OCI-LY7 (cell line): ENCODE data around the gene SPACDR. TPM values are rescaled to one million over a fixed set of nuclear protein-coding genes. Genes with fewer than 3 reads are reported as not detected.

Experiments used
- BruUV-seq: library from RNA; stranded (reverse); fragments of 400-500 nt; replicated peaks from 2 replicates; lab custom pipeline; 2021; lab: Mats Ljungman, UMichigan
- CTCF ChIA-PET: fragments of 300-600 bp; sonication (Branson Sonifier 250); formaldehyde crosslinking; loops from one replicate; lab custom pipeline; 2022; ENCODE audit warnings: antibody characterized with exemption; ENCODE audit not compliant: unreplicated experiment; lab: Charles Lee
- POLR2A ChIA-PET: fragments of 300-600 bp; sonication (Branson Sonifier 250); formaldehyde crosslinking; loops from one replicate; lab custom pipeline; 2022; ENCODE audit warnings: antibody characterized with exemption; lab: Charles Lee
- DNase-seq: peaks from one replicate; pipeline ENCODE4 v3.0.0-alpha.2; 2015; ENCODE audit warnings: low spot score
- H2AFZ ChIP-seq: fragments of 200-600 bp; sonication (generic), shearing (Covaris generic); 2 replicates; pipeline ENCODE4 v1.6.1; 2014; ENCODE audit warnings: mild to moderate bottlenecking, antibody characterized with exemption, low read length, moderate library complexity
- H3K27ac ChIP-seq: fragments of 200-600 bp; sonication (generic); 2 replicates; pipeline ENCODE4 v1.5.1; 2014; ENCODE audit warnings: mixed run types, low read depth, mild to moderate bottlenecking, moderate library complexity, low read length, inconsistent platforms; ENCODE audit not compliant: poor library complexity, severe bottlenecking
- H3K36me3 ChIP-seq: fragments of 200-600 bp; sonication (generic); 2 replicates; pipeline ENCODE4 v1.6.1; 2014; ENCODE audit warnings: mild to moderate bottlenecking, antibody characterized with exemption, low read length, moderate library complexity, mixed read lengths; ENCODE audit not compliant: insufficient read depth
- H3K4me1 ChIP-seq: fragments of 200-600 bp; sonication (generic); 2 replicates; pipeline ENCODE4 v1.5.1; 2014; ENCODE audit warnings: mild to moderate bottlenecking, low read length; ENCODE audit not compliant: insufficient read depth, poor library complexity, severe bottlenecking
- H3K4me2 ChIP-seq: fragments of 200-600 bp; sonication (generic); 2 replicates; pipeline ENCODE4 v1.6.1; 2014; ENCODE audit warnings: mild to moderate bottlenecking, low read length
- H3K4me3 ChIP-seq: fragments of 200-600 bp; sonication (generic); 2 replicates; pipeline ENCODE4 v1.5.1; 2014; ENCODE audit warnings: mild to moderate bottlenecking, low read depth, low read length; ENCODE audit not compliant: poor library complexity, severe bottlenecking
- H3K79me2 ChIP-seq: fragments of 200-600 bp; sonication (generic); 2 replicates; pipeline ENCODE4 v1.6.1; 2016; ENCODE audit warnings: low read depth, mild to moderate bottlenecking, low read length, moderate library complexity, mixed read lengths; ENCODE audit not compliant: insufficient read depth
- H3K9me2 ChIP-seq: fragments of 200-600 bp; sonication (generic); 2 replicates; pipeline ENCODE4 v1.6.1; 2016; ENCODE audit warnings: mild to moderate bottlenecking, low read length, mixed read lengths; ENCODE audit not compliant: insufficient read depth
- H3K9me3 ChIP-seq: fragments of 200-600 bp; sonication (generic); 2 replicates; pipeline ENCODE4 v1.6.1; 2014; ENCODE audit warnings: mild to moderate bottlenecking, mixed run types, low read length, mixed read lengths
- H4K20me1 ChIP-seq: fragments of 200-600 bp; sonication (generic); 2 replicates; pipeline ENCODE4 v1.6.1; 2014; ENCODE audit warnings: mild to moderate bottlenecking, antibody characterized with exemption, low read length, moderate library complexity, mixed read lengths; ENCODE audit not compliant: insufficient read depth
- EZH2phosphoT487 ChIP-seq: fragments of 200-600 bp; sonication (generic); IDR thresholded peaks from 2 replicates; pipeline ENCODE4 v1.6.1; 2018; ENCODE audit warnings: low read depth, borderline replicate concordance, mild to moderate bottlenecking, mixed run types, antibody characterized with exemption, low read length, moderate library complexity, mixed read lengths
- intact Hi-C: fragments of 100-400 bp; cut with micrococcal nuclease; formaldehyde crosslinking; loops from one replicate; pipeline ENCODE4 v1.10.0; 2022; ENCODE audit not compliant: unreplicated experiment
- total RNA-seq, 2 experiments: library from RNA; depleted of rRNA in 1 of 2; stranded (reverse); fragments of >200 nt in 1 of 2; shearing (Covaris generic) in 1 of 2; gene quantifications; 2 replicates each; pipeline ENCODE4 v1.2.3, GENCODE V29; 2014 to 2022
- TF ChIP-seq, protein P1 (sequence below): fragments of 200-600 bp; sonication (generic); conservative IDR thresholded peaks from 2 replicates; pipeline ENCODE4 v1.5.1; 2014; ENCODE audit warnings: mild to moderate bottlenecking, antibody characterized with exemption, low read length, moderate library complexity, mixed read lengths

SPACDR gene
- total RNA-seq, 2 experiments from 2014 or later, result 1.6 to 2.4 TPM

DNA sequence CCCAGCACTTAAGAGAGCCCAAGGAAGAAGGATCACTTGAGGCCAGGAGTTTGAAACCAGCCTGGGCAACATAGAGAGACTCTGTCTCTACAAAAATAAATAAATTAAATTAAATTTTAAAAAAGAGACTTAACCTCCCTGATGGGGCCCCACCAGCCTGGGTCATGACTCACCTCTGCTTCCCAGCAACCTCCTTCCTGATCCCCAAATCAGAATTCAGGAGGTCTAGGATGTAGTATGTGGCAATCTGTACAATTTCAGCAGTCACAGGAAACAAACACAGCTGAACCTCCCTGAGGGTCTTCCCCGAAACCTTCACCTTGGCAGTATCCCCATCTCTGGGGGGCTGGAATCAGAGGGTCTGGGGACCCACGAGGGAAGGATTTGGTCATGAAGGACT is 18.0 kb downstream of the SPACDR start:
- no peak overlapping the region for H3K27ac ChIP-seq
- no peaks in the 10 kb centered on the region for H3K36me3 ChIP-seq
- H3K4me3 ChIP-seq, result no peak overlapping the region
- H2AFZ ChIP-seq, result no peak overlapping the region
- BruUV-seq, result no TSS peak
- ChIA-PET CTCF (no interaction called here), POLR2A (interaction anchor here (0.7 to 1.7 kb wide), 3 partner anchors 10 to 285 kb away, joined by 3 to 6 read pairs (median 3); partner anchors contain the start of gene PPP1R35)
- H4K20me1 ChIP-seq, result no peaks in the 10 kb centered on the region
- TF ChIP-seq, protein P1, sequence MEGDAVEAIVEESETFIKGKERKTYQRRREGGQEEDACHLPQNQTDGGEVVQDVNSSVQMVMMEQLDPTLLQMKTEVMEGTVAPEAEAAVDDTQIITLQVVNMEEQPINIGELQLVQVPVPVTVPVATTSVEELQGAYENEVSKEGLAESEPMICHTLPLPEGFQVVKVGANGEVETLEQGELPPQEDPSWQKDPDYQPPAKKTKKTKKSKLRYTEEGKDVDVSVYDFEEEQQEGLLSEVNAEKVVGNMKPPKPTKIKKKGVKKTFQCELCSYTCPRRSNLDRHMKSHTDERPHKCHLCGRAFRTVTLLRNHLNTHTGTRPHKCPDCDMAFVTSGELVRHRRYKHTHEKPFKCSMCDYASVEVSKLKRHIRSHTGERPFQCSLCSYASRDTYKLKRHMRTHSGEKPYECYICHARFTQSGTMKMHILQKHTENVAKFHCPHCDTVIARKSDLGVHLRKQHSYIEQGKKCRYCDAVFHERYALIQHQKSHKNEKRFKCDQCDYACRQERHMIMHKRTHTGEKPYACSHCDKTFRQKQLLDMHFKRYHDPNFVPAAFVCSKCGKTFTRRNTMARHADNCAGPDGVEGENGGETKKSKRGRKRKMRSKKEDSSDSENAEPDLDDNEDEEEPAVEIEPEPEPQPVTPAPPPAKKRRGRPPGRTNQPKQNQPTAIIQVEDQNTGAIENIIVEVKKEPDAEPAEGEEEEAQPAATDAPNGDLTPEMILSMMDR, result no peak
- no peak for TF ChIP-seq EZH2phosphoT487
- no peak for DNase-seq
- H3K79me2 ChIP-seq, result no peaks in the 10 kb centered on the region
- intact Hi-C loops, result no loop called here
- H3K4me1 ChIP-seq, result peaks cover 29% of the 10 kb centered on the region
- no peaks in the 10 kb centered on the region for H3K9me3 ChIP-seq
- no peak overlapping the region for H3K4me2 ChIP-seq
- H3K9me2 ChIP-seq, result no peaks in the 10 kb centered on the region

DNA sequence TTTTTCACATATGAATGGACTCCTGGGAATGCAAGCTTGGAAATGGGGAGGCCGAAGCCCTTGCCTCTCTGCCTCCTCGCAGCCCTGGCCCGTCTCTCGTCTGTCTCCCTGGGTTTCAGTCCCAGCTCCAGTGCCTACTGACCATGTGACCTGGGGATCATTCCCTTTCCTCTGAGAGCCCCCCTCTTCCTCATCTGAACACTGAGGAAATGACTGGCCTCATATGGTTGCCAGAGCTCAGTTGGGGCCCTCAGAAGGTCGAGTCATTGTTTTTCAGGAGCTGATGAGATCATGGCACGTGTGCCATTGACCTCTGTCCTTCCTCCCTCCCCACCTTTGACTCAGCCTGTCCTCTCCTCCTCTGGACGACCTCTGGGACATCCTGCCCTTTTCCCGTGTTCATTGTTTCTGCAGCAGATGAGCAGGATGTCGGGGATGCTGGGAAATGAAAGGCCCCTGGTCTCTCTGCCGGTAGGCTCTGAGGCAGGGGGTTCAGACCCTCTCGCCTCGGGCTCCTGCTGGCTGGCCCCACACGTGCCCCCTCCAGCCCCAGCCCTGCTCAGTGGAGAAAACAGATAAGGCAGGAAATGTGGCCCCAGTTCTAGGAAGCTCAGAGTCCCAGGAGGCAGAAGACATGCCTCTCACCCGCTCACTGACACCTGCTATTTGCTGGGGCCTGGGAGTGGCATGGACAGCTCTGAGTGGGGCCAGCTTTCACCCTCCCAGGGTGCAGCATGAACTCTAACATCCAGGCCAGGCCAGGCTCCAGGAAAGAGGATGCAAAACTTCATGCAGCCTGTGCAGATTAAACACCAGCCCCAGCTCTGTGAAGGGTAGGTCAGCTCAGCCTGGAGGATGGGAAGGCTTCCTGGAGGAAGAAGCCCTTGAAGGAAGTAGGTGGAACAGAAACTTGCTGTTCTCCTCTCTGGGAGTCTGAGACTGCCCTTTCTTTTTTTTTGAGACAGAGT is 19.5 kb downstream of the SPACDR start:
- CTCF ChIA-PET, result interaction anchor here (1.0 kb wide), 2 partner anchors 37 to 70 kb away, joined by 3 to 4 read pairs; no protein-coding TSS in a partner anchor
- Histone ChIP-seq H3K4me2 (peak overlapping the region; percentile 49), H3K27ac (peak overlapping the region; percentile 24), H3K79me2 (no peaks in the 10 kb centered on the region), H2AFZ (peak overlapping the region; percentile 46; the same call in 1 of the 2 replicates), H4K20me1 (no peaks in the 10 kb centered on the region), H3K4me3 (no peak overlapping the region), H3K36me3 (0 out of 2 replicates have a peak, but pooled peaks cover 1% of the 10 kb centered on the region), H3K4me1 (peaks cover 17% of the 10 kb centered on the region), H3K9me3 (no peaks in the 10 kb centered on the region), H3K9me2 (no peaks in the 10 kb centered on the region)
- no TSS peak for BruUV-seq
- intact Hi-C loops, result no loop called here
- TF ChIP-seq, protein P1, result no peak
- TF ChIP-seq EZH2phosphoT487, result no peak
- POLR2A ChIA-PET, result interaction anchor here (0.6 to 2.3 kb wide), 8 partner anchors 8 to 343 kb away, joined by 3 to 8 read pairs (median 4); partner anchors contain the start of genes AP4M1, PPP1R35 and ZCWPW1
- DNase-seq, result peak; percentile 58
